HCT116 (cell line): ENCODE results near the gene HSP90AB1. TPM values are rescaled to one million over a fixed set of nuclear protein-coding genes. Genes with fewer than 3 reads are reported as not detected.

Experiments
- ATAC-seq: fragments of 200-7000 bp; cut with Tn5 transposase; 2 replicates; pipeline ENCODE4 v1.9.1; 2020; ENCODE audit warnings: mild to moderate bottlenecking, moderate library complexity
- BruUV-seq: library from RNA; stranded (reverse); fragments of 400-500 nt; replicated peaks from 2 replicates; lab custom pipeline; 2021; lab: Mats Ljungman, UMichigan
- CTCF ChIA-PET: fragments of 300-600 bp; sonication (Branson Sonifier 250); formaldehyde crosslinking; loops from one replicate; lab custom pipeline; 2021; ENCODE audit warnings: antibody characterized with exemption; lab: Charles Lee
- POLR2A ChIA-PET: fragments of 300-600, 350-600 bp; sonication (Branson Sonifier 250); formaldehyde crosslinking; loops from one replicate; lab custom pipeline; 2021; ENCODE audit warnings: antibody characterized with exemption; lab: Charles Lee
- RAD21 ChIA-PET, 2 experiments: fragments of 300-600 bp; sonication (Branson Sonifier 250); formaldehyde crosslinking; loops; one replicate each; lab custom pipeline; 2023; ENCODE audit warnings: low total read pairs in 2 of 2; ENCODE audit not compliant: uncharacterized antibody in 2 of 2, unreplicated experiment in 2 of 2, low non-redundant PET in 1 of 2; lab: Charles Lee
- DNase-seq: peaks from one replicate; pipeline ENCODE4 v3.0.0-alpha.2; 2010; ENCODE audit warnings: low read depth, low spot score
- H2AFZ ChIP-seq: fragments of 200-600 bp; shearing (Covaris generic), sonication (generic); 2 replicates; pipeline ENCODE4 v1.6.1; 2017; ENCODE audit warnings: low read depth, mixed run types, mixed read lengths, antibody characterized with exemption, low read length; ENCODE audit not compliant: poor library complexity, severe bottlenecking
- H3K27ac ChIP-seq: 2 replicates; pipeline ENCODE4 v1.5.1; 2012; ENCODE audit warnings: low read depth, low read length
- H3K27me3 ChIP-seq: fragments of 200-600 bp; sonication (generic); 2 replicates; pipeline ENCODE4 v1.6.1; 2016; ENCODE audit warnings: mixed run types, low read length, mixed read lengths; ENCODE audit not compliant: insufficient read depth
- H3K36me3 ChIP-seq, 2 experiments: fragments of 200-500 bp in 1 of 2; fragments of 200-600 bp in 1 of 2; sonication (Bioruptor generic) in 1 of 2; sonication (generic) in 1 of 2; 2 replicates each; pipeline versions ENCODE4 v1.5.1 to v1.6.1; 2014 to 2016; ENCODE audit warnings: low read length in 2 of 2, inconsistent platforms in 1 of 2, mixed read lengths in 1 of 2, mixed run types in 1 of 2; ENCODE audit not compliant: insufficient read depth in 2 of 2, control insufficient read depth in 1 of 2
- H3K4me1 ChIP-seq, 2 experiments: fragments of 200-600 bp in 1 of 2; sonication (generic) in 1 of 2; 2 replicates each; pipeline versions ENCODE4 v1.5.1 to v1.6.1; 2012 to 2017; ENCODE audit warnings: low read length in 2 of 2, inconsistent platforms in 1 of 2, mild to moderate bottlenecking in 1 of 2, mixed read lengths in 1 of 2, mixed run types in 1 of 2, moderate library complexity in 1 of 2; ENCODE audit not compliant: insufficient read depth in 2 of 2, control insufficient read depth in 1 of 2
- H3K4me2 ChIP-seq: fragments of 200-600 bp; sonication (generic); 2 replicates; pipeline ENCODE4 v1.6.1; 2017; ENCODE audit warnings: mixed run types, low read length, mixed read lengths
- H3K4me3 ChIP-seq, 2 experiments: fragments of 200-600 bp in 1 of 2; sonication (generic) in 1 of 2; replicated peaks in 1 of 2; 2 replicates each; pipeline ENCODE4 v1.5.1; 2011 to 2016; ENCODE audit warnings: low read length in 2 of 2, control low read depth in 1 of 2, low read depth in 1 of 2, mild to moderate bottlenecking in 1 of 2, mixed read lengths in 1 of 2, mixed run types in 1 of 2
- H3K79me2 ChIP-seq: fragments of 200-600 bp; sonication (generic); 2 replicates; pipeline ENCODE4 v1.6.1; 2017; ENCODE audit warnings: mild to moderate bottlenecking, mixed run types, low read length, moderate library complexity, mixed read lengths; ENCODE audit not compliant: insufficient read depth
- H3K9ac ChIP-seq: fragments of 200-600 bp; sonication (generic); 2 replicates; pipeline ENCODE4 v1.6.1; 2016; ENCODE audit warnings: low read length, mixed read lengths
- H3K9me2 ChIP-seq: fragments of 200-600 bp; sonication (generic), shearing (Covaris generic); 2 replicates; pipeline ENCODE4 v1.6.1; 2017; ENCODE audit warnings: mixed run types, mild to moderate bottlenecking, moderate library complexity; ENCODE audit not compliant: insufficient read depth
- H3K9me3 ChIP-seq, 2 experiments: fragments of 200-500 bp in 1 of 2; fragments of 200-600 bp in 1 of 2; sonication (Bioruptor generic) in 1 of 2; sonication (generic) in 1 of 2; 2 replicates each; pipeline ENCODE4 v1.6.1; 2014 to 2017; ENCODE audit warnings: low read length in 2 of 2, mixed read lengths in 2 of 2, inconsistent platforms in 1 of 2, low read depth in 1 of 2, mild to moderate bottlenecking in 1 of 2, mixed run types in 1 of 2, moderate library complexity in 1 of 2; ENCODE audit not compliant: control insufficient read depth in 1 of 2, insufficient read depth in 1 of 2
- H4K20me1 ChIP-seq: fragments of 200-600 bp; sonication (generic), shearing (Covaris generic); 2 replicates; pipeline ENCODE4 v1.6.1; 2017; ENCODE audit warnings: mixed run types, mild to moderate bottlenecking, moderate library complexity; ENCODE audit not compliant: insufficient read depth
- CBX3 ChIP-seq: IDR thresholded peaks from 2 replicates; pipeline ENCODE4 v1.6.1; 2012; ENCODE audit warnings: low read depth
- POLR2AphosphoS5 ChIP-seq: IDR thresholded peaks from 2 replicates; pipeline ENCODE4 v1.6.1; 2011; ENCODE audit warnings: mild to moderate bottlenecking, low read depth, low read length, moderate library complexity
- RAD21 ChIP-seq: IDR thresholded peaks from 2 replicates; pipeline ENCODE4 v1.6.1; 2012; ENCODE audit warnings: low read depth, mild to moderate bottlenecking
- YY1 ChIP-seq: IDR thresholded peaks from 2 replicates; pipeline ENCODE4 v1.6.1; 2011; ENCODE audit warnings: low read length, low read depth, moderate library complexity, mild to moderate bottlenecking; ENCODE audit not compliant: insufficient replicate concordance; ENCODE audit errors: extremely low read depth
- ZFX ChIP-seq: fragments of 450-650 bp; IDR thresholded peaks from 2 replicates; pipeline ENCODE4 v1.6.1; 2017
- ZNF274 ChIP-seq: fragments of 200-500 bp; sonication (Bioruptor generic); IDR thresholded peaks from 2 replicates; pipeline ENCODE4 v1.6.1; 2014; ENCODE audit warnings: mild to moderate bottlenecking, low read depth, low read length, inconsistent platforms
- intact Hi-C: fragments of 100-400 bp; cut with micrococcal nuclease; formaldehyde crosslinking; loops from 2 replicates; pipeline ENCODE4 v1.10.0; 2022
- total RNA-seq: library from RNA; stranded (reverse); gene quantifications from one replicate; pipeline ENCODE4 v1.2.1, GENCODE V29; 2021; ENCODE audit not compliant: unreplicated experiment
- TF ChIP-seq, protein P1 (sequence below): IDR thresholded peaks from 2 replicates; pipeline ENCODE4 v1.6.1; 2012
- TF ChIP-seq, protein P2 (sequence below): IDR thresholded peaks from 2 replicates; pipeline ENCODE4 v1.6.1; 2012; ENCODE audit warnings: low read depth
- TF ChIP-seq, protein P3 (sequence below), 3 experiments: fragments of 200-600 bp in 1 of 3; sonication (generic) in 1 of 3; IDR thresholded peaks in 2 of 3; conservative IDR thresholded peaks in 1 of 3; 2 replicates each; pipeline ENCODE4 v1.5.1; 2012 to 2017; ENCODE audit warnings: low read depth in 2 of 3, low read length in 2 of 3, antibody characterized with exemption in 1 of 3, borderline replicate concordance in 1 of 3, control low read depth in 1 of 3, mild to moderate bottlenecking in 1 of 3, mixed read lengths in 1 of 3, mixed run types in 1 of 3, moderate library complexity in 1 of 3; ENCODE audit not compliant: insufficient read depth in 1 of 3

HSP90AB1 gene
- total RNA-seq, 1 experiment from 2014 or later: 2,554 TPM

DNA sequence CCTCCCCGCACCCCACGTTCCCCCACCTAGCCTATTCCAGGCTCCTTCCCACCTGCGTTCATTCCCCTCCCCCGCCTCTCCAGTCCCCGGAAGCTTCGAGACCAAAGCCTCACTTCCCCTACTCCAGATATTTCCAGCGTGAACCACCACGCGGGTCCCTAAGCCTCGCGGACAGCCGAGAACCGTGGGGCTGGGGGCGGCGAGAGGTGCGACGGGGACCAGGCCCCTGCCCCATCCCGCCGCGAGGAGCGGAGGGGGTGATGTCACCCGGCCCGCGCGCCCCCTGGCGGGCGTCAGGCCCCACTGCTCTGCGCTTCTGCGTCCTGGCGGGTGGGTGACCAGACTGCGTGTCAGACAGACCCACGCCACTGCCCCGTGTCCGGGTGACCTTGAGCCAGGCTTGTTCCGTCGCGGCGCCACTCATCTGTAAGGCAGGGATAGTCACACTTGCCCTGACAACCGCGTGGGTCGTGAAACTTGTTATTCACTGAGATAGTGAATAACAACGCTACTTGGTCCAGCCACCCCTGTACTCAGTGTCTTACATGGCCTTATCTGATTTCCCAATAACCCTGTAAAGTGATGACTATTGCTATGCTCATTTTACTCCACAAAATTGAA lies 9.0 kb upstream of the HSP90AB1 start:
- intact Hi-C loops: loop anchor here (1.0 kb wide), 1 partner anchor 100 kb away; no protein-coding TSS in a partner anchor
- peak overlapping the region; percentile 82 for H3K27ac ChIP-seq
- DNase-seq (no peak), ATAC-seq (peak; percentile 83)
- H3K36me3 ChIP-seq: peaks cover 3 to 23% of the 10 kb centered on the region in 2 experiments; a peak in 2 of 4 replicates
- H3K27me3 ChIP-seq: no peaks in the 10 kb centered on the region
- H3K9ac ChIP-seq: peak overlapping the region; percentile 62
- peak overlapping the region; percentile 45 to 56 for H3K4me3 ChIP-seq
- H3K9me2 ChIP-seq: no peaks in the 10 kb centered on the region
- POLR2A ChIA-PET: interaction anchor here (0.7 to 2.4 kb wide), 4 partner anchors 9 to 19 kb away, joined by 3 to 31 read pairs (median 6); partner anchors contain the start of genes HSP90AB1 and SLC29A1
- RAD21 ChIA-PET: interaction anchor here (0.7 to 0.9 kb wide), 3 partner anchors 9 to 65 kb away, joined by 3 to 4 read pairs (median 4); partner anchors contain the start of gene HSP90AB1 (in 2 of the 2)
- H3K9me3 ChIP-seq: no peaks in the 10 kb centered on the region
- H2AFZ ChIP-seq: no peak overlapping the region
- CTCF ChIA-PET: interaction anchor here (0.7 to 1.8 kb wide), 13 partner anchors 8 to 141 kb away, joined by 3 to 13 read pairs (median 7); partner anchors contain the start of genes HSP90AB1 and SLC29A1
- no TSS peak for BruUV-seq
- TF ChIP-seq YY1 (no peak), ZFX (no peak; the same call in 1 of the 2 replicates), POLR2AphosphoS5 (0 out of 2 replicates have a peak, but pooled peaks have one; percentile 6), RAD21 (no peak), CBX3 (no peak), ZNF274 (no peak)
- TF ChIP-seq, protein P1, sequence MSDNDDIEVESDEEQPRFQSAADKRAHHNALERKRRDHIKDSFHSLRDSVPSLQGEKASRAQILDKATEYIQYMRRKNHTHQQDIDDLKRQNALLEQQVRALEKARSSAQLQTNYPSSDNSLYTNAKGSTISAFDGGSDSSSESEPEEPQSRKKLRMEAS: no peak
- TF ChIP-seq, protein P2, sequence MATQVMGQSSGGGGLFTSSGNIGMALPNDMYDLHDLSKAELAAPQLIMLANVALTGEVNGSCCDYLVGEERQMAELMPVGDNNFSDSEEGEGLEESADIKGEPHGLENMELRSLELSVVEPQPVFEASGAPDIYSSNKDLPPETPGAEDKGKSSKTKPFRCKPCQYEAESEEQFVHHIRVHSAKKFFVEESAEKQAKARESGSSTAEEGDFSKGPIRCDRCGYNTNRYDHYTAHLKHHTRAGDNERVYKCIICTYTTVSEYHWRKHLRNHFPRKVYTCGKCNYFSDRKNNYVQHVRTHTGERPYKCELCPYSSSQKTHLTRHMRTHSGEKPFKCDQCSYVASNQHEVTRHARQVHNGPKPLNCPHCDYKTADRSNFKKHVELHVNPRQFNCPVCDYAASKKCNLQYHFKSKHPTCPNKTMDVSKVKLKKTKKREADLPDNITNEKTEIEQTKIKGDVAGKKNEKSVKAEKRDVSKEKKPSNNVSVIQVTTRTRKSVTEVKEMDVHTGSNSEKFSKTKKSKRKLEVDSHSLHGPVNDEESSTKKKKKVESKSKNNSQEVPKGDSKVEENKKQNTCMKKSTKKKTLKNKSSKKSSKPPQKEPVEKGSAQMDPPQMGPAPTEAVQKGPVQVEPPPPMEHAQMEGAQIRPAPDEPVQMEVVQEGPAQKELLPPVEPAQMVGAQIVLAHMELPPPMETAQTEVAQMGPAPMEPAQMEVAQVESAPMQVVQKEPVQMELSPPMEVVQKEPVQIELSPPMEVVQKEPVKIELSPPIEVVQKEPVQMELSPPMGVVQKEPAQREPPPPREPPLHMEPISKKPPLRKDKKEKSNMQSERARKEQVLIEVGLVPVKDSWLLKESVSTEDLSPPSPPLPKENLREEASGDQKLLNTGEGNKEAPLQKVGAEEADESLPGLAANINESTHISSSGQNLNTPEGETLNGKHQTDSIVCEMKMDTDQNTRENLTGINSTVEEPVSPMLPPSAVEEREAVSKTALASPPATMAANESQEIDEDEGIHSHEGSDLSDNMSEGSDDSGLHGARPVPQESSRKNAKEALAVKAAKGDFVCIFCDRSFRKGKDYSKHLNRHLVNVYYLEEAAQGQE: no peak
- TF ChIP-seq, protein P3, sequence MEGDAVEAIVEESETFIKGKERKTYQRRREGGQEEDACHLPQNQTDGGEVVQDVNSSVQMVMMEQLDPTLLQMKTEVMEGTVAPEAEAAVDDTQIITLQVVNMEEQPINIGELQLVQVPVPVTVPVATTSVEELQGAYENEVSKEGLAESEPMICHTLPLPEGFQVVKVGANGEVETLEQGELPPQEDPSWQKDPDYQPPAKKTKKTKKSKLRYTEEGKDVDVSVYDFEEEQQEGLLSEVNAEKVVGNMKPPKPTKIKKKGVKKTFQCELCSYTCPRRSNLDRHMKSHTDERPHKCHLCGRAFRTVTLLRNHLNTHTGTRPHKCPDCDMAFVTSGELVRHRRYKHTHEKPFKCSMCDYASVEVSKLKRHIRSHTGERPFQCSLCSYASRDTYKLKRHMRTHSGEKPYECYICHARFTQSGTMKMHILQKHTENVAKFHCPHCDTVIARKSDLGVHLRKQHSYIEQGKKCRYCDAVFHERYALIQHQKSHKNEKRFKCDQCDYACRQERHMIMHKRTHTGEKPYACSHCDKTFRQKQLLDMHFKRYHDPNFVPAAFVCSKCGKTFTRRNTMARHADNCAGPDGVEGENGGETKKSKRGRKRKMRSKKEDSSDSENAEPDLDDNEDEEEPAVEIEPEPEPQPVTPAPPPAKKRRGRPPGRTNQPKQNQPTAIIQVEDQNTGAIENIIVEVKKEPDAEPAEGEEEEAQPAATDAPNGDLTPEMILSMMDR (IDR thresholded peaks at IDR 0.05 in 2 of 3, conservative IDR thresholded peaks at IDR 0.05 in 1 of 3; ENCODE audit: borderline replicate concordance in 1 of 3, insufficient read depth in 1 of 3, low read depth in 2 of 3, low read length in 2 of 3): peak in 2 of 3 experiments; percentile 90 to 96; a peak in 4 of 6 replicates
- no peaks in the 10 kb centered on the region for H3K79me2 ChIP-seq
- H3K4me2 ChIP-seq: peak overlapping the region; percentile 85
- H4K20me1 ChIP-seq: no peaks in the 10 kb centered on the region
- peaks cover 29 to 42% of the 10 kb centered on the region in 2 experiments for H3K4me1 ChIP-seq
